ENCODE data around the gene NES.

Gene NES
- total RNA-seq, result 0 to 1.4 (median 0) reads per million in 9 experiments

- H3K27ac Mint-ChIP-seq, result no peak within 1 kb of the TSS
- ATAC-seq (replicated peaks) (no peak), DNase-seq (no peak)
- peaks cover 5 to 11% of the 10 kb centered on the region in 2 donors for H3K4me1 Mint-ChIP-seq (ENCODE audit: low read depth in 2 of 2)
- H3K9me3 Mint-ChIP-seq, result no peaks in the 10 kb centered on the region
- peak within 1 kb of the TSS in 1 of 2 donors; percentile 54 for H3K4me3 Mint-ChIP-seq
- peaks cover 81 to 96% of the 10 kb centered on the region in 2 donors for H3K27me3 Mint-ChIP-seq
- H3K36me3 Mint-ChIP-seq (ENCODE audit: insufficient read depth), result no peaks in the 10 kb centered on the region
Measured at GRCh38 chr1:156676820-156677615, at the start of gene NES. TSS of gene NES (minus strand) at chr1:156677407. CDS start at chr1:156677264, 143 bp downstream.

DNA sequence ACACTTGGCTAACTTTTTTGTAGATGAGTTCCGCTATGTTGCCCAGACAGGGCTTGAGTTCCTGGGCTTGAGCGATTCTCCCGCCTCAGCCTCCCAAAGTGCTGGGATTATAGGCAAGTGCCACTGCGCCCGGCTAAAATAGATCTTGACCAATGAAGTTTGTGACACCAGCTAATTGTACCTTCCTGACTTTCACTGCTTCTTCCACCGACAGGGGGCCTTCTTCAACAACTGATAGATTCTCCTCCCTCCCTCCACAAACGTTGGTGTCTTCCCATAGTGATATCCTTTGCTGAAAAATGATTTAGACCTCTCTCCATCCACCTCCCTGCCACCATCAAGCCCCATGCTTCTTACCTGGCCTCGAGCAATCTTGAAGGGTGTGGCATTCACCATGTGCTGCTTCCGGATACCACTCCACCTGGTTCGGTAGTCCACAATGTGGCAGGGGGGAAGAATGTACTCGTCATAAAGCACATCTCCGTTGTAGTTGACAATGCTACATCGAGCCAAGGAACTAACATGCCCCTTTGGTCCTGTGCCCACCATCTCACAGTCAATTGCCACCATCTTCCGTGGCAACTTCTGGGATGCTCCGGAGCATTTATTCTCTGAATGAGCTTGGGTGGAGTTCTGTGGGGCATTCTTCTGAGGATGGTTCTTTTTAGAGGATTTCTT lies 49.5 kb upstream of the NES start:
- H3K9me3 Mint-ChIP-seq, result no peaks in the 10 kb centered on the region
- peak; percentile 38 to 56 (median 40) for DNase-seq
- H3K27ac Mint-ChIP-seq, result no peak overlapping the region
- H3K27me3 Mint-ChIP-seq, result no peaks in the 10 kb centered on the region
- ATAC-seq (replicated peaks), result no peak
- H3K4me3 Mint-ChIP-seq, result no peak overlapping the region
- H3K4me1 Mint-ChIP-seq (ENCODE audit: low read depth in 2 of 2), result peaks cover 19 to 23% of the 10 kb centered on the region in 2 donors
- peaks cover 48% of the 10 kb centered on the region for H3K36me3 Mint-ChIP-seq (ENCODE audit: insufficient read depth)

DNA sequence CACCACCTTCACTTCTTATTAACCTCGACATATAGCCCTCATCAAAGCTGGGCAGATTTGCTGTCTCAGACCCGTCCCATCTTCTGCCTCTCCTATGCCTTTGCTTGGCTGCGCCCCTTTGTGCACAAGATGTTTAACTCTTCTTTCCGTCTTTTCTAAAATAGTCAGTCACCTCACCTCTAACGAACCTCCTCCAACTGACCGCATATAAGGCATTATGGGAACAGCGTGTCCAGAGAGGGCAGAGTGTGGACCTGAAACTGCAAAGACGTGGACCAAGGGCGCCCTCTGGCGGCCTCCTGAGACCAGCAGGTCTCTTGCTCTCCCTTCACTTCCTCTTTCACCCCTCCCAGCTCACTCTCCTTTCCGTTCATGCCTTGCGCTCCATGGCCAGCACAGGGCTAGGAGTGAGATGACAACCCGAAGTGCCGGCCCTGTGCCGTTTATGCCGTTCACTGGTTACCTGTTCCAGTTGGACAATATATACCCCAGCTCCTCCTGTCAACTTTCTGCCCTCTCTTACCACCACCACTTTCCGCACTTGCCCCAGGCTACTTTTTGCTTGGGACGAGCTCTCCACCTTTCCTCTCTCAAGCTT lies 48.6 kb upstream of the NES start:
- ATAC-seq (replicated peaks) (peak; percentile 17), DNase-seq (peak; percentile 74 to 77 (median 76))
- no peak overlapping the region for H3K4me3 Mint-ChIP-seq
- peaks cover 54% of the 10 kb centered on the region for H3K36me3 Mint-ChIP-seq (ENCODE audit: insufficient read depth)
- H3K27ac Mint-ChIP-seq, result no peak overlapping the region
- no peaks in the 10 kb centered on the region for H3K9me3 Mint-ChIP-seq
- H3K4me1 Mint-ChIP-seq (ENCODE audit: low read depth in 2 of 2), result peaks cover 21 to 23% of the 10 kb centered on the region in 2 donors
- H3K27me3 Mint-ChIP-seq, result no peaks in the 10 kb centered on the region

- Mint-ChIP-seq H3K4me3 (no peak overlapping the region), H3K4me1 (ENCODE audit: low read depth in 2 of 2) (peaks cover 10 to 19% of the 10 kb centered on the region in 2 donors), H3K27me3 (no peaks in the 10 kb centered on the region), H3K36me3 (ENCODE audit: insufficient read depth) (peaks cover 51% of the 10 kb centered on the region), H3K9me3 (no peaks in the 10 kb centered on the region), H3K27ac (no peak overlapping the region)
- ATAC-seq (replicated peaks) (no peak), DNase-seq (no peak)
Measured at GRCh38 chr1:156721535-156721934, 44.3 kb upstream of the NES start.

GRCh38 chr1:156721131-156721530 lies 43.9 kb upstream of the NES start:
- DNase-seq (no peak), ATAC-seq (replicated peaks) (no peak)
- no peak overlapping the region for H3K4me3 Mint-ChIP-seq
- no peaks in the 10 kb centered on the region for H3K27me3 Mint-ChIP-seq
- H3K36me3 Mint-ChIP-seq (ENCODE audit: insufficient read depth), result peaks cover 51% of the 10 kb centered on the region
- H3K4me1 Mint-ChIP-seq (ENCODE audit: low read depth in 2 of 2), result peaks cover 10 to 21% of the 10 kb centered on the region in 2 donors
- H3K27ac Mint-ChIP-seq, result no peak overlapping the region
- no peaks in the 10 kb centered on the region for H3K9me3 Mint-ChIP-seq

DNA sequence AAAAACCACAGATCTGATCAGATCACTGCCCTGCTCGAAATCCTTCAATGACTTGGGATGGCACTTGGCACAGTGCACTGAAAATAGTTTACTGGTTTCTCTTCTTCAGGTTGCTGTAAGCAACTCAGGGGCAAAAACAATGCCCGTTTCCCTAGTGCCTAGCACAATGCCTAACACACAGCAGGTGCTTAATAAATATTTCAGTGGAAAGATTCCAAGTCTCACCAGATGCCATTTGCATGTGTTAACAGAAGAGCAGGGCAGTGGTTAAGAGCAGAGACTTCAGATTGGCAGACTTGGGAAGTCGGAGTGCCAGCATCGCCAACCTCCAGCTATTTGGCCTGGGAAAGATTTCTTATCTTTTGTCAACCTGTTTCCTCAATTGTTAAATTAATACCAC lies 40.1 kb upstream of the NES start:
- Mint-ChIP-seq H3K4me3 (no peak overlapping the region), H3K27ac (no peak overlapping the region), H3K27me3 (no peaks in the 10 kb centered on the region), H3K36me3 (ENCODE audit: insufficient read depth) (peaks cover 34% of the 10 kb centered on the region), H3K9me3 (no peaks in the 10 kb centered on the region), H3K4me1 (ENCODE audit: low read depth in 2 of 2) (peaks cover 4 to 13% of the 10 kb centered on the region in 2 donors)
- ATAC-seq (replicated peaks) (no peak), DNase-seq (no peak)

- Mint-ChIP-seq H3K36me3 (ENCODE audit: insufficient read depth) (peaks cover 10% of the 10 kb centered on the region), H3K4me1 (ENCODE audit: low read depth in 2 of 2) (peaks cover 2 to 13% of the 10 kb centered on the region in 2 donors), H3K27me3 (no peaks in the 10 kb centered on the region), H3K9me3 (no peaks in the 10 kb centered on the region), H3K27ac (peak overlapping the region; percentile 26 to 39), H3K4me3 (no peak overlapping the region)
- no peak for ATAC-seq (replicated peaks)
- no peak for DNase-seq
Measured at GRCh38 chr1:156714830-156715229, 37.6 kb upstream of the NES start.

DNA sequence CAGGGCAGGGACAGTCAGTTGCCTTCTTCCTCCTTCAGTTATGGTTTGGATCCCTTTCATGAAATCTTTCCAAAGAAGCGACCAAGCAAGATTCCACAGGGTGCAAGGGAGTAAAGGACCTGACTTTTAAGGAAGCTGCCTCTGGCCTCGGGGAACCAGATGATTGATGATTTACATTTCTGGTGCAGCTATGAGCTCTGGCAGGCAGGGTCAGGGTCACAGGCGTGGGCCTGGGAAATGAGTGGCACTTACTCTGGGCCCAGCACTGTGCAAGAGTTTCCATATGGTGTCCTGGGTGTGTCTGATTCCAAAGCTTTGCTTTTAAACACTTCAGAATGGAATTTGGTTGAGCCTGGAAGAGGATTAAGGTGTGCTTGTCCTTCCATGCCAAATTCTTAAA lies 35.4 kb upstream of the NES start:
- ATAC-seq (replicated peaks) (no peak), DNase-seq (no peak)
- no peak overlapping the region for H3K4me3 Mint-ChIP-seq
- H3K9me3 Mint-ChIP-seq, result no peaks in the 10 kb centered on the region
- peaks cover 3 to 13% of the 10 kb centered on the region in 2 donors for H3K4me1 Mint-ChIP-seq (ENCODE audit: low read depth in 2 of 2)
- no peaks in the 10 kb centered on the region for H3K36me3 Mint-ChIP-seq (ENCODE audit: insufficient read depth)
- H3K27ac Mint-ChIP-seq, result no peak overlapping the region
- H3K27me3 Mint-ChIP-seq, result no peaks in the 10 kb centered on the region

- no peak for ATAC-seq (replicated peaks)
- Mint-ChIP-seq H3K27ac (no peak overlapping the region), H3K27me3 (no peaks in the 10 kb centered on the region), H3K36me3 (ENCODE audit: insufficient read depth) (no peaks in the 10 kb centered on the region), H3K4me1 (ENCODE audit: low read depth in 2 of 2) (peaks cover 7 to 13% of the 10 kb centered on the region in 2 donors), H3K4me3 (no peak overlapping the region), H3K9me3 (no peaks in the 10 kb centered on the region)
- no peak for DNase-seq
Measured at GRCh38 chr1:156711011-156711817, 34.0 kb upstream of the NES start.

DNA sequence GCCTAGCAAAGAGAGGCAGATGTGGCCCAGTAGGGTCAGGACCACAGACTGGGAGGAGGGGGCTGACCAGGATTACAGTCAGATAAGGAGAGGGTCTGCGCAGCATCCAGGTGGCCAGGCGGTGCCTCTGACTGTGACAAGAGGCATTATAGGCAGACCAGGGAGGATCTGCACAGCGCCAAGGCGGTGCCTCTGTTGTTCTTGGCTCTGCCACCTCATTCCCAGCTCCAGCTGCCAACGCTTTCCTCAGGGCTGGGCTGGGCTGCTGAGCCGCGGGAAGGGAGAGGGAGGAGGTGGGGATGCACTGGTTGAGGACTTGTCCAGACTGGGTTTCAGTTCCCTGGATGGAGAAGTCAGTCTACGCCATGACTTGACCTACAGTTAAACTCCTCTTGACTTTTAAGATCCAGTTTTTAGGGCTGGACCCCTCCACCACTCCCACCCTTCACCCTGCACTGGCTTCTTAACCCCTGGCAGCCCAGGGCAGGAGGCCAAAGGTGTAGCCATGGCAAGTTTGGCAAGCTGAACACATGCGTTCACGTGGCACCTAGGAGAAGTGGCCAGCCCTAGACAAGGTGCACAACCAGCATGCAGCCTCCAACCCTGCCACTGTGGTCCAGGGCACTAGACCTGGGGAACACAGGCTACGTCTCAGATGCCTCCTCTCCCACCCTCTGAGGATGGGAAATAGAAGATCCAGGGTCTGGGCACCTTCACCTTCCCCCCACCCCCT lies 32.7 kb upstream of the NES start:
- Mint-ChIP-seq H3K4me3 (no peak overlapping the region), H3K9me3 (no peaks in the 10 kb centered on the region), H3K27me3 (no peaks in the 10 kb centered on the region), H3K36me3 (ENCODE audit: insufficient read depth) (peaks cover 3% of the 10 kb centered on the region), H3K27ac (peak overlapping the region in 1 of 2 donors; percentile 32), H3K4me1 (ENCODE audit: low read depth in 2 of 2) (peaks cover 14 to 15% of the 10 kb centered on the region in 2 donors)
- DNase-seq (no peak), ATAC-seq (replicated peaks) (no peak)

- Mint-ChIP-seq H3K9me3 (no peaks in the 10 kb centered on the region), H3K4me3 (no peak overlapping the region), H3K36me3 (ENCODE audit: insufficient read depth) (peaks cover 3% of the 10 kb centered on the region), H3K27me3 (peaks cover 6 to 8% of the 10 kb centered on the region in 2 donors), H3K27ac (peak overlapping the region; percentile 26 to 32), H3K4me1 (ENCODE audit: low read depth in 2 of 2) (peaks cover 16 to 17% of the 10 kb centered on the region in 2 donors)
- ATAC-seq (replicated peaks) (no peak), DNase-seq (no peak)
Measured at GRCh38 chr1:156709031-156709430, 31.8 kb upstream of the NES start.

DNA sequence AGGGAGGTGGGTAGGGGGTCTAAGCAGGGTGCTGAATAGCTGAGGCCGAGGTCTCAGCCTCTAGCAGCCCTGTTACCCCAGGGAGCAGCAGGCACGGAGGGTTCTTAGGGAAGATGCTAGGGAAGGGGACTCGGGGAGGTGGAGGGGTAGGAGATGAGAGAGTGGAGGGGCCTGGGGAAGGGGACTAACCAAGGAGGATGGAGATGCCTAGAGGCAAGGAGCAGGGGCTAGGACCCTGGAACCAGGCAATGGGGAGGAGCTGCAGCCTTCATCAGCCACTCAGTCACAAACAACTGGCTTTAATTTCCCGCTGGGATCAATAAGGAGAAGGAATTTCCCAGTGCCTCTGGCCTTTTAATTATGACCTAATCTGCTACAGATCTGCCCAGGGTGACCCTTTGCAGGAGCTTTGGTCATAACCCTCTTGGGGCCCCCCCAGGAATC lies 31.0 kb upstream of the NES start:
- no peak for ATAC-seq (replicated peaks)
- Mint-ChIP-seq H3K27ac (peak overlapping the region; percentile 26 to 32), H3K36me3 (ENCODE audit: insufficient read depth) (peaks cover 7% of the 10 kb centered on the region), H3K9me3 (no peaks in the 10 kb centered on the region), H3K4me3 (no peak overlapping the region), H3K27me3 (peaks cover 6 to 16% of the 10 kb centered on the region in 2 donors), H3K4me1 (ENCODE audit: low read depth in 2 of 2) (peaks cover 16 to 17% of the 10 kb centered on the region in 2 donors)
- no peak for DNase-seq
